Liver (tissue), 9 donors: ENCODE results near the gene IGSF1. TPM values are rescaled to one million over a fixed set of nuclear protein-coding genes. Genes with fewer than 3 reads are reported as not detected.

Experiments used
- DNase-seq: peaks from one replicate; pipeline ENCODE4 v3.0.0-alpha.2; 2017; ENCODE audit warnings: low spot score
- H3K27ac ChIP-seq, 2 donors: one replicate each; pipeline ENCODE4 v1.7.0; 2013; ENCODE audit warnings: inconsistent platforms in 2 of 2, low read length in 2 of 2, control low read depth in 1 of 2, low read depth in 1 of 2, mild to moderate bottlenecking in 1 of 2
- H3K27me3 ChIP-seq, 4 donors: one replicate each; pipeline versions ENCODE4 v1.6.1 to v1.7.0; 2013; ENCODE audit warnings: low read length in 3 of 4, inconsistent platforms in 1 of 4, mild to moderate bottlenecking in 1 of 4, moderate library complexity in 1 of 4; ENCODE audit not compliant: control insufficient read depth in 4 of 4, insufficient read depth in 4 of 4
- H3K36me3 ChIP-seq, 4 donors: one replicate each; pipeline versions ENCODE4 v1.6.1 to v1.7.0; 2013; ENCODE audit warnings: low read length in 3 of 4, mild to moderate bottlenecking in 3 of 4, low read depth in 1 of 4, moderate library complexity in 1 of 4; ENCODE audit not compliant: control insufficient read depth in 4 of 4, insufficient read depth in 3 of 4
- H3K4me1 ChIP-seq, 4 donors: one replicate each; pipeline versions ENCODE4 v1.6.1 to v1.7.0; 2013; ENCODE audit warnings: low read length in 3 of 4, mild to moderate bottlenecking in 3 of 4, moderate library complexity in 1 of 4; ENCODE audit not compliant: control insufficient read depth in 4 of 4, insufficient read depth in 4 of 4
- H3K4me3 ChIP-seq, 3 donors: one replicate each; pipeline versions ENCODE4 v1.6.1 to v1.7.0; 2013; ENCODE audit warnings: low read length in 3 of 3, control low read depth in 1 of 3, low read depth in 1 of 3, mild to moderate bottlenecking in 1 of 3
- H3K9ac ChIP-seq, 2 donors: one replicate each; pipeline ENCODE4 v1.7.0; 2013; ENCODE audit warnings: low read length in 2 of 2, mild to moderate bottlenecking in 2 of 2, moderate library complexity in 2 of 2, control low read depth in 1 of 2, low read depth in 1 of 2
- H3K9me3 ChIP-seq, 4 donors: one replicate each; pipeline versions ENCODE4 v1.6.1 to v1.7.0; 2013; ENCODE audit warnings: low read length in 3 of 4; ENCODE audit not compliant: control insufficient read depth in 4 of 4
- ATF3 ChIP-seq: IDR thresholded peaks from 2 replicates; pipeline ENCODE4 v1.6.1; 2016; ENCODE audit warnings: antibody characterized with exemption
- CTCF ChIP-seq: fragments of 150-350 bp; IDR thresholded peaks from 2 replicates; pipeline ENCODE4 v1.5.1; 2017; ENCODE audit warnings: improper control_type of control experiment, low read depth, low read length; ENCODE audit not compliant: missing input control
- EGR1 ChIP-seq, 2 donors: IDR thresholded peaks; 2 replicates each; pipeline ENCODE4 v1.6.1; 2016 to 2018; ENCODE audit warnings: antibody characterized with exemption in 2 of 2, low read depth in 2 of 2
- FOXA1 ChIP-seq: IDR thresholded peaks from 2 replicates; pipeline ENCODE4 v1.6.1; 2016; ENCODE audit warnings: antibody characterized with exemption
- FOXA2 ChIP-seq: IDR thresholded peaks from 2 replicates; pipeline ENCODE4 v1.6.1; 2016; ENCODE audit warnings: antibody characterized with exemption
- GABPA ChIP-seq, 2 donors: IDR thresholded peaks in 1 of 2; conservative IDR thresholded peaks in 1 of 2; 2 replicates each; pipeline ENCODE4 v1.6.1; 2016; ENCODE audit warnings: antibody characterized with exemption in 2 of 2, mild to moderate bottlenecking in 1 of 2, moderate library complexity in 1 of 2
- HNF4G ChIP-seq: IDR thresholded peaks from 2 replicates; pipeline ENCODE4 v1.6.1; 2016; ENCODE audit warnings: antibody characterized with exemption
- NR2F2 ChIP-seq: IDR thresholded peaks from 2 replicates; pipeline ENCODE4 v1.6.1; 2016; ENCODE audit warnings: antibody characterized with exemption
- RAD21 ChIP-seq, 2 donors: IDR thresholded peaks; 2 replicates each; pipeline ENCODE4 v1.6.1; 2016; ENCODE audit warnings: antibody characterized with exemption in 2 of 2, mild to moderate bottlenecking in 2 of 2
- REST ChIP-seq: IDR thresholded peaks from 2 replicates; pipeline ENCODE4 v1.6.1; 2016; ENCODE audit warnings: antibody characterized with exemption, mild to moderate bottlenecking
- RXRA ChIP-seq, 2 donors: IDR thresholded peaks; 2 replicates each; pipeline ENCODE4 v1.6.1; 2017 to 2018; ENCODE audit warnings: antibody characterized with exemption in 2 of 2, mild to moderate bottlenecking in 1 of 2
- SP1 ChIP-seq: IDR thresholded peaks from 2 replicates; pipeline ENCODE4 v1.6.1; 2018; ENCODE audit warnings: antibody characterized with exemption, mild to moderate bottlenecking
- TAF1 ChIP-seq: conservative IDR thresholded peaks from 2 replicates; pipeline ENCODE4 v1.6.1; 2016; ENCODE audit warnings: antibody characterized with exemption, mild to moderate bottlenecking
- YY1 ChIP-seq: IDR thresholded peaks from 2 replicates; pipeline ENCODE4 v1.6.1; 2016; ENCODE audit warnings: antibody characterized with exemption, mild to moderate bottlenecking
- ZBTB33 ChIP-seq: IDR thresholded peaks from 2 replicates; pipeline ENCODE4 v1.6.1; 2016; ENCODE audit warnings: antibody characterized with exemption
- WGBS: extraction: QIAGEN DNeasy Blood & Tissue Kit; methylation state at CpG from one replicate; pipeline ENCODE4 v1.1.7; 2013; 5-methylcytosine and 5-hydroxymethylcytosine counted together
- polyA plus RNA-seq, 2 donors: library from polyadenylated mRNA; stranded (reverse) in 1 of 2; unstranded in 1 of 2; fragments of 200-250 nt in 1 of 2; fragments of >200 nt in 1 of 2; fragmentation: Nextera tagmentation in 1 of 2; extraction: Ambion mirVana in 1 of 2; gene quantifications; one replicate each; pipeline versions ENCODE4 v1.2.1 to v1.2.3, GENCODE V29; 2013 to 2015
- total RNA-seq, 2 donors: library from RNA; depleted of rRNA; stranded (reverse); fragments of >200 nt; gene quantifications; one replicate each; pipeline ENCODE4 v1.2.3, GENCODE V29; 2014
- donor health status: healthy.
- donor health status: healthy.
- donor health status: healthy.
- donor health status: healthy.
- donor health status: healthy.

Gene IGSF1
- total and polyA plus RNA-seq, 4 donors = 0.15 to 50.7 (median 0.19) TPM

GRCh38 chrX:131264053-131264452 lies 25.1 kb downstream of the IGSF1 start:
- H3K27me3 ChIP-seq = no peaks in the 10 kb centered on the region
- TF ChIP-seq ZBTB33 = no peak
- TF ChIP-seq HNF4G = no peak
- no peak for TF ChIP-seq FOXA1
- TF ChIP-seq RXRA (IDR thresholded peaks at IDR 0.05) = no peak
- H3K27ac ChIP-seq = no peak overlapping the region
- H3K36me3 ChIP-seq = no peaks in the 10 kb centered on the region
- H3K9me3 ChIP-seq = no peaks in the 10 kb centered on the region
- H3K4me1 ChIP-seq = no peaks in the 10 kb centered on the region
- 55% methylated on average over 2 of the region's 2 CpGs for WGBS
- no peak overlapping the region for H3K4me3 ChIP-seq
- no peak for DNase-seq
- H3K9ac ChIP-seq = no peak overlapping the region

GRCh38 chrX:131262738-131263679 lies 26.1 kb downstream of the IGSF1 start:
- no peak overlapping the region for H3K27ac ChIP-seq
- H3K9ac ChIP-seq = no peak overlapping the region
- no peaks in the 10 kb centered on the region for H3K27me3 ChIP-seq
- H3K9me3 ChIP-seq = no peaks in the 10 kb centered on the region
- WGBS = 53% methylated on average over 13 of the region's 13 CpGs
- no peak overlapping the region for H3K4me3 ChIP-seq
- H3K4me1 ChIP-seq = no peaks in the 10 kb centered on the region
- DNase-seq = no peak
- TF ChIP-seq RAD21 (IDR thresholded peaks at IDR 0.05) (peak; percentile 77 to 85), CTCF (peak; percentile 55), NR2F2 (no peak)
- H3K36me3 ChIP-seq = no peaks in the 10 kb centered on the region

GRCh38 chrX:131262200-131262599 lies 26.9 kb downstream of the IGSF1 start:
- H3K9me3 ChIP-seq = no peaks in the 10 kb centered on the region
- H3K9ac ChIP-seq = no peak overlapping the region
- H3K27ac ChIP-seq = no peak overlapping the region
- H3K4me3 ChIP-seq = no peak overlapping the region
- TF ChIP-seq HNF4G (no peak), ZBTB33 (no peak), SP1 (no peak), GABPA (IDR thresholded peaks at IDR 0.05 in 1 of 2, conservative IDR thresholded peaks at IDR 0.05 in 1 of 2) (no peak), TAF1 (no peak), NR2F2 (no peak), YY1 (no peak), ATF3 (no peak), FOXA2 (no peak), EGR1 (IDR thresholded peaks at IDR 0.05; ENCODE audit: low read depth in 2 of 2) (no peak), RAD21 (IDR thresholded peaks at IDR 0.05) (no peak), REST (no peak)
- no peaks in the 10 kb centered on the region for H3K36me3 ChIP-seq
- no peak for DNase-seq
- no peaks in the 10 kb centered on the region for H3K4me1 ChIP-seq
- H3K27me3 ChIP-seq = no peaks in the 10 kb centered on the region
